ENCODE data around the gene NF2.

Gene NF2

GRCh38 chr22:29633514-29634312 is 30.3 kb downstream of the NF2 start:
- DNase-seq, result no peak

GRCh38 chr22:29634847-29635246 is 31.4 kb downstream of the NF2 start:
- DNase-seq, result no peak

DNA sequence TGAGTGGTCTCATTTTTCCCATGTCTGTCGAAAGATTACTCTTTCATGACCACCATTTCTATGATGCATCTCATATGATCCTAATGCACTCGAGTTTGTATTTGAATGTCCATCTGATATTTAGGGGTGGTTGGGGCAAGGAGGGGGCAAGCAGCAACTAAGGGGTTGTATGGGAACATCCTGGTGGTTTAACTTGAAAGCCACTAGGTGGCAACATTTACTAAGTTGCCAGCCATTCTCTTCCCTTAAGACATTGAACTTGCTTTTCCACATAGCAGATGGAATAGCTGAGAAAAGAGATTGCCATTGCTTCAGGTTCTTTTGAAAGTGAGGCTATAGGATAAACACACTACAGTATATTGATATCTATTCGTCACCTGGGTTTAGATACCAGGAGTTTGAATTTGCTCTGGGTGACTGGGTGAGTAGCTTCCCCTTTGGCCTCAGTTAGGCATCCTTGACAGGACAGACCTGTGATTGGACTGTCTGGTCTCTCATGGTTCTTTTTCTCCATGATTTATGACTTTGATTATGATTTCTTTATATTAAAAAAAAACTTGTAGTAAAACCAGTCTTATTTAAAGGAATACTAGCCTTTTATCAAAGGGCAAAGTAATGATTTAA is 32.4 kb downstream of the NF2 start:
- peak; percentile 75 for DNase-seq

DNA sequence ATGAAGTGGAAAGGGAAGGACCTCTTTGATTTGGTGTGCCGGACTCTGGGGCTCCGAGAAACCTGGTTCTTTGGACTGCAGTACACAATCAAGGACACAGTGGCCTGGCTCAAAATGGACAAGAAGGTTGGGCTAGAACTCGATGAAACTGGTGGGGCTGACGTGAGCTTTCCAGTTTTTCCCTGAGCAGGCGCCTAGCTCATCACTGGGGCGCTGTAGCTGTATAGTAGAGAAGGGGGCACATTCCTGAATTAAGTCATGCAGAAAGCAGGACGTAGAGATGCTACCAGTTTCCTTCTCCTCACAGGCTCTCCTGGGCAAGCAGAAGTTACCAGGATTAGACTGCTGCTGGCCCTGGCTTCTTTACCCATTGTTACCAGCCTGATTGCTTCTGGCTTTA is 33.3 kb downstream of the NF2 start:
- no peak for DNase-seq

GRCh38 chr22:29637181-29637580 is 33.7 kb downstream of the NF2 start:
- no peak for DNase-seq

- DNase-seq, result no peak
Observed at GRCh38 chr22:29638678-29639077, 35.2 kb downstream of the NF2 start.

- DNase-seq, result no peak
Observed at GRCh38 chr22:29639096-29639495, 35.7 kb downstream of the NF2 start.

GRCh38 chr22:29641042-29641699 is 37.7 kb downstream of the NF2 start:
- no peak for DNase-seq

GRCh38 chr22:29641700-29642330 is 38.4 kb downstream of the NF2 start:
- DNase-seq, result peak; percentile 26

DNA sequence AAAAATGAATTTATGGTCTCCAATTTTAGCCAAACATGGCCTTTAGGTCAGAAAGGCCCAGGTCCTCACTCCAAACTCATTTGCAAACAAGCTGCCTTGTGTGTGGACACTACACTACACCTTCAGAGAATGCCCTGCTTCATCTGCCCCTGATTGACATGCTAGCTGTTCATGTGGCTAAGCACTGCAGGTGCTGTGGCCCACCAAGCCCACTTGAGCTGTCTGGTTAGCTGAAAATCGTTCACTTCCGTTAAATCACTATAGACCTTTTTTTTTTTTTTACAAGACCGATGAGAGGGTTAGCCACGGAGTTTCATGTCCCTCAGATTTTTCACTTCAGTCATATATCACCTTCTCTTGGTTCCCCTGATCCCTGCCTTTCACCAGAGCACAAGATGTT is 39.3 kb downstream of the NF2 start:
- DNase-seq, result no peak

GRCh38 chr22:29647954-29648737 is 44.7 kb downstream of the NF2 start:
- DNase-seq, result no peak

DNA sequence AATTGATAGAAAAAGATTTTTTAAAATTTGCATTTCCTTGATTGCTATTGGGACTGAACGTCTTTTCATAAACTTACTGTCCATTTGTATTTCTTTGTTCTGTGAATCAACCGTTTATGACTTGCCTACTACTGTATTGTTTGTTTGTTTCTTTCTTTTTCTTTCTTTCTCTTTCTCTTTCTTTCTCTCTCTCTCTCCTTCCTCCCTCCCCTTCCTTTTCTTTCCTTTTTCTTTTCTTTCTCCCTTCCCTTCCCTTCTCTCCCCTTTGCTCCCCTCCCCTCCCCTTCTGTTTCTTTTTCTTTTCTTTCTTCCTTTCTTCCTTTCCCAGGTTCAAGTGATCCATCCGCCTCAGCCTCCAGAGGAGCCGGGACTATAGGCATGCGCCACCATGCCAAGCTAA is 46.9 kb downstream of the NF2 start:
- no peak for DNase-seq

GRCh38 chr22:29651652-29652051 is 48.2 kb downstream of the NF2 start:
- DNase-seq, result no peak

DNA sequence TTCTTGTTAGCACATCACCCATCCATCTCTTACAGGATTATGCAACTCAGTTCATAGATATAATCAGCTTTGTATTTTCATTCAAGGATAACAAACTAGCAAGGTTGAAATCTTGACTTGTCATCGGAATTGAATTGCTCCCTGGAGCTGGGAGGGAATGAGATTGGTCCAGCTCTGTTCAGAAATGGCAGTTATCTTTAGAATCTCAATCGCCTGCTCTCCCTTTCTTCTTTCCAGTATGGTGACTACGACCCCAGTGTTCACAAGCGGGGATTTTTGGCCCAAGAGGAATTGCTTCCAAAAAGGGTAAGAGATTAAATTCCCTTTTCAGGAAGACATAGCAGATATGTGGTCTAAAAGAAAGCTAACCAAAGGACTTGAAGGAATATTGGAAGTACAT is 51.0 kb downstream of the NF2 start:
- DNase-seq, result no peak

- no peak for DNase-seq
Observed at GRCh38 chr22:29654882-29655281, 51.4 kb downstream of the NF2 start.

DNA sequence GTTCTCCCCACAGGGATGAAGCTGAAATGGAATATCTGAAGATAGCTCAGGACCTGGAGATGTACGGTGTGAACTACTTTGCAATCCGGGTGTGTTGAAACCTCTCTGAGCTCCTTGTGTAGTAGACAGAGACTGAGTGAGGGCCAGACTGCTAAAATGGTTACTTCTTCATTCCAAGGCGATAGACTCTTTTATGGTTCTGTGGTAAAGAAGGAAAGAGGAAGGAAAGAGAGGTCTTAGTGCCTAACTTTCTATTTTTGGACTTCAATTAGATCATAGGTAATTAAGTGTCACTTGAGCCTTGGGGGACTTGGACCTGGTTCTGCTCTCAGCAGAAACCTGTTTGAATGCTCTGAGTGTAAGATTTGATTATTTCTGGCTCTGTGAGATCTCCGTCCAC is 54.7 kb downstream of the NF2 start:
- no peak for DNase-seq

- no peak for DNase-seq
Observed at GRCh38 chr22:29660021-29660420, 56.6 kb downstream of the NF2 start.

GRCh38 chr22:29661336-29661735 is 57.9 kb downstream of the NF2 start:
- DNase-seq, result no peak

DNA sequence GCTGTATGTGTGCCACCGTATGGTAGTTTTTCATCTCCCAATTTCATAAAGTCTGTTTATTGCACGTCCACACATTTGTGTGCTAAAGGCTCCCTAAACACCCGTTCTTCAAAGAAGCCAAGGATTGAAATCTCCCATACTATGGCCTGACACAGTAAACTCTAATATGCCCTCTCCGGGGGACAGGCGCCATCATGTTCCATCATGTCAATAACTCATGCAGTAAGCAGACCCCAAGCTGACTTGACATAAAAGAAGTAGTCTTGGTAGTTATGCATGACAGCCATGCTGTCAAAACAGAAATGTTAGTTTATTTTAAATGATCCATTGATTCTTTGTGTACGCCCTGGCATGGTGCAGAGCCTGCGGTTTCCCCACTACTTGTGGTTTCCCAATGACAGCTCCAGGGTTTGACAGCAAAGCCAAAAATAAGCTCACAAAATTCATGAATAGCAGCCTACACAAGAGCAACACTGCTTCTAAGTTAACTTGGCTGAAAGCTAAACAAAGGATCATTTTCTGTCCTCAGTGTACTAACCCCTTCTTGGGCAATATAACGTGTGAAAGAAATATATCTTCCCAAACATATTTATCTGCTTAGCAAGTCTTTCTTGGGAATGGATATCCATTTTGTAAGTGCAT is 59.9 kb downstream of the NF2 start:
- DNase-seq, result no peak

GRCh38 chr22:29665486-29665885 is 62.1 kb downstream of the NF2 start:
- DNase-seq, result no peak

DNA sequence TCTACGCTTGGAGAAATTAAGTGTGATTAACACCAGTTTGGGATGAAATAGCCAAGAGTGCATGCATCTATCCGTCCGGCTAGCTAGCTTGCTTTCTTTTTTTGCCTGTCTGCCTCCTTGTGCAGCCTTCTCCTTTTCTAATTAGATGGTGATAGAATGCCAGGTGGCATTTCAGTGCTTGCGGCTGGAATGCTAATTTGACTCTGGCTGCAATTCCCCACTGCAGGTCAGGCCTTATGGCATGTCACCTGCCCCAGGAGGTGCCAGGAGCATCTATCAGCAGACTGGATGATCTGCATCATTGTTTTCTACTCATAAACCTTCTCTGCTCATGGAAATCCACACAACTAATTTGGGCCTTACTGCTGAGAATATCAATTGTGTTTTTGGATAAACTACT is 65.2 kb downstream of the NF2 start:
- no peak for DNase-seq

DNA sequence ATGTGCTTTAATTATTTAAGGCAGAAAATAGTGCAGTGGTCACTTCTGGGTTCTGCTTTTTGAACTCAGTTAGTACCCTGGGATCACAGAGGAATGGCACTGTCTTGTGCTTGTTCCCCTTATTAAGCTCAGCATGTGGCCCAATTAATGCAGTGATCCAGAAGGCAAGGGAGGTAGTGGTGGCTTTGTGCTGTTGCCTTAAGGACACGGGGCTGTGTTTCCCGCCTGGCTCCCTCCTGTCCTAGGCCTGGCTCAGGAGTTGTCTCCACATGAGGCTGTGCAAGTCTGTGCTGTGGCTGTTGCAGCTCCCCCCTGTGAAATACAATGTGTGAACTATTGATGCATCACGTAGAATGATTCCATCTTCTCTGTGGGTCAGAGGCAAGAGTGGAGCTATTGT is 67.2 kb downstream of the NF2 start:
- peak; percentile 5 for DNase-seq

All from NCI-H1694 treated with DMSO at 0.1 percent for 48 hours (cell line).